Vagina (tissue), 2 donors: ENCODE results near the gene MMEL1.

Experiments
- CTCF ChIP-seq, 3 experiments: fragments of 450-650 bp in 2 of 3; fragments of 200-600 bp in 1 of 3; sonication (generic) in 1 of 3; IDR thresholded peaks; one replicate each; pipeline ENCODE4 v1.5.1; 2017 to 2019; ENCODE audit warnings: antibody characterized with exemption in 3 of 3, mild to moderate bottlenecking in 2 of 3, moderate library complexity in 2 of 3
- POLR2A ChIP-seq, 2 donors: fragments of 450-650 bp; IDR thresholded peaks; one replicate each; pipeline ENCODE4 v1.6.1; 2017; ENCODE audit warnings: antibody characterized with exemption in 2 of 2, mild to moderate bottlenecking in 2 of 2, moderate library complexity in 2 of 2
- POLR2AphosphoS5 ChIP-seq, 2 donors: sonication (generic); formaldehyde crosslinking; IDR thresholded peaks; one replicate each; pipeline ENCODE4 v1.9.0; 2017; ENCODE audit warnings: antibody characterized with exemption in 2 of 2, mild to moderate bottlenecking in 2 of 2, low read depth in 1 of 2; ENCODE audit not compliant: insufficient read depth in 1 of 2

DNA sequence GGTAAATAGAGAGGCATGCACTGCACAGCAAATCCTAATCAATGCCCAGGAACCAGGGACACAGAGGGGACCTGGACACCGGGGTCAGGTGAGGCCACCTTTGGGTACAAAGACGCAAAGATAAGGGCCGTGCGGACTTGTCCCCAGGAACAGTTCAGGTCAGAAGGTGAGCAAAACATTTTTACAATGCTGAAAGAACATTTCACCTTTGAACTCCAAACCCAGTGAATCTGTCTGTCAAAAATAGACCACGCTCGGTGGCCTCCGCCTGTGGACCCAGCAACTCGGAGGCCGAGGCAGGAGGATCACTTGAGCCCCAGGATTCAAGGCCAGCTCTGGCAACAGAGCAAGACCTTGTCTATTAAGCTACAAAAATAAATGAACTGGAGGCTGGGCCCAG, 61.5 kb downstream of the MMEL1 start:
- TF ChIP-seq POLR2A (IDR thresholded peaks at IDR 0.05) (no peak), CTCF (IDR thresholded peaks at IDR 0.05) (no peak), POLR2AphosphoS5 (IDR thresholded peaks at IDR 0.05; ENCODE audit: insufficient read depth in 1 of 2, low read depth in 1 of 2) (no peak)
